H1 (cell line): ENCODE measurements around the gene ALOX15B. TPM values are rescaled to one million over a fixed set of nuclear protein-coding genes. Genes with fewer than 3 reads are reported as not detected.

Experiments
- CHD2 ChIP-seq: IDR thresholded peaks from 2 replicates; pipeline ENCODE4 v1.6.1; 2012; ENCODE audit warnings: low read length, improper control_type of control experiment
- HDAC2 ChIP-seq, 2 experiments: fragments of 300-600 bp in 1 of 2; sonication (generic) in 1 of 2; IDR thresholded peaks; 2 replicates each; pipeline ENCODE4 v1.6.1; 2011 to 2012; ENCODE audit warnings: low read depth in 2 of 2, low read length in 2 of 2, mild to moderate bottlenecking in 2 of 2, moderate library complexity in 2 of 2, borderline replicate concordance in 1 of 2, inconsistent platforms in 1 of 2
- SIRT6 ChIP-seq: IDR thresholded peaks from one replicate; pipeline ENCODE4 v1.7.1; 2012; ENCODE audit warnings: low read length, inconsistent platforms
- polyA plus RNA-seq, 7 experiments: library from polyadenylated mRNA; depleted of rRNA in 3 of 7; stranded (reverse) in 5 of 7; unstranded in 2 of 7; fragments of >200 nt in 5 of 7; fragments of 200-250 nt in 2 of 7; gene quantifications; 1 replicate in 5 of 7; 2 replicates in 1 of 7; 4 replicates in 1 of 7; pipeline versions ENCODE4 v1.2.1 to v1.2.3, GENCODE V29; 2011 to 2013; ENCODE audit warnings: missing spikeins in 2 of 7, mixed read lengths in 2 of 7
- total RNA-seq: library from RNA; stranded (reverse); fragmentation: NEBNext Ultra II Directional; extraction: Animal tissue kit (Norgen Biotek cat#: 25700); gene quantifications from 2 replicates; pipeline ENCODE4 v1.2.1, GENCODE V29; 2021

ALOX15B gene
- total and polyA plus RNA-seq, 2 of the 8 experiments (the other 6 are each of a cell fraction or from before 2014, with no cell fraction given): 0.63 to 0.91 TPM

DNA sequence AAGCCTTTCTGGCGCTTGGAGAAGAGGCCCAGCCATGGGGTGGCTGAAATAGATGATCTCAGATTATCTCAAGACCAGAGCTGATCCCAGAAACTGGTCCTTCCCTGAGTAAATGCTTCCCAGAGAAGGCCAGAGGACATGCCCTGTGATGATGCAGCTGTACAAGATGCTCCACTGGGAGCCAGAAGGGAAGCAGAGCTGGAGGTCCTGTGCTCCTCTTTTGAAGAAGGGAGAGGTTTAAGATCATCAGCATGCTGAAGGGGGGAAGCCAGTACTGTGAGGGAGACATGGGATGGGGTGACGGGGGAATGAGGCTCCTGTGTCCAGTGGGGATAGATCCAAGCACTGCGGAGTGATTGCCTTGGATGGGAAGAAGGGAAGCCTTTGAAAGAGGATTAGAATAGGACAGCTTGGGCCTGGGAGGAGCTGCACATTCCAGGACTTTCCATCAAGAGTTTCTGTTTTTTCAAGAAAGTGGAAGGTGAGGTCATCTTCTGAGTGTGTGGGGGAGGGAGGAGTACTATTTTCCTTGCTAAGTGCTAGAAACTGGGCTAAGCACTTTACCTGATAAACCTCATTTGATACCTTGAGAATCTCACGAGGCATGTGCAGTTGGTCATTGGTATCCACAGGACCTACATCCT, 16.4 kb upstream of the ALOX15B start (continued):
- TF ChIP-seq CHD2: no peak
- TF ChIP-seq SIRT6: no peak
- no peak for TF ChIP-seq HDAC2 (IDR thresholded peaks at IDR 0.05; ENCODE audit: borderline replicate concordance in 1 of 2, low read depth in 2 of 2, low read length in 2 of 2)
- TF ChIP-seq, all 59 proteins: peak for 0
